Loucy (cell line): Measurements from ENCODE around the gene TPK1.

Experiments used
- CTCF ChIP-seq: fragments of 200-600 bp; sonication (generic); conservative IDR thresholded peaks from 2 replicates; pipeline ENCODE4 v1.5.1; 2014; ENCODE audit warnings: mild to moderate bottlenecking, antibody characterized with exemption, low read length
- EZH2phosphoT487 ChIP-seq: fragments of 200-600 bp; IDR thresholded peaks from 2 replicates; pipeline ENCODE4 v1.6.1; 2018; ENCODE audit warnings: antibody characterized with exemption, mild to moderate bottlenecking, moderate library complexity, borderline replicate concordance

GRCh38 chr7:144488977-144489376, 346.9 kb downstream of the TPK1 start:
- TF ChIP-seq CTCF (no peak), EZH2phosphoT487 (no peak)
